Right lung (tissue), 5 donors: ENCODE measurements around the gene AP1B1. TPM values are rescaled to one million over a fixed set of nuclear protein-coding genes. Genes with fewer than 3 reads are reported as not detected.

Experiments
- DNase-seq, 2 donors: peaks; one replicate each; pipeline ENCODE4 v3.0.0-alpha.2; 2013
- polyA plus RNA-seq, 5 donors: library from polyadenylated mRNA; unstranded; fragments of 120-200 nt; gene quantifications; one replicate each; pipeline versions ENCODE4 v1.2.1 to v1.2.3, GENCODE V29; 2013; ENCODE audit warnings: inconsistent platforms in 1 of 5, low replicate concordance in 1 of 5; ENCODE audit not compliant: insufficient read length in 5 of 5, insufficient read depth in 1 of 5

The AP1B1 gene
- polyA plus RNA-seq, 5 donors: 27.6 to 39.1 (median 33.7) TPM

- no peak for DNase-seq
Measured at GRCh38 chr22:29301716-29302401, 86.5 kb downstream of the AP1B1 start.

GRCh38 chr22:29300807-29301601 is 87.4 kb downstream of the AP1B1 start:
- no peak for DNase-seq

GRCh38 chr22:29300467-29300806 is 87.9 kb downstream of the AP1B1 start:
- no peak for DNase-seq

- no peak for DNase-seq
Measured at GRCh38 chr22:29299136-29299900, 89.1 kb downstream of the AP1B1 start.

- DNase-seq: no peak
Measured at GRCh38 chr22:29298641-29299040, 89.7 kb downstream of the AP1B1 start.

GRCh38 chr22:29292379-29292778 is 96.0 kb downstream of the AP1B1 start:
- DNase-seq: no peak

GRCh38 chr22:29291215-29291614 is 97.2 kb downstream of the AP1B1 start:
- no peak for DNase-seq

- DNase-seq: no peak
Measured at GRCh38 chr22:29290061-29290460, 98.3 kb downstream of the AP1B1 start.

GRCh38 chr22:29288837-29289236 is 99.5 kb downstream of the AP1B1 start:
- no peak for DNase-seq

GRCh38 chr22:29284196-29284595 is 104.2 kb downstream of the AP1B1 start:
- DNase-seq: no peak

- DNase-seq: no peak
Measured at GRCh38 chr22:29277927-29278326, 110.4 kb downstream of the AP1B1 start.

Other genes starting within 250 kb of the AP1B1 start
- 100 to 1,000 TPM in 1 of 5 donors, 10 to 100 TPM in 4; 66.2 to 124 (median 89.7) TPM for gene EMID1, start 182.7 kb downstream of the AP1B1 start, polyA plus RNA-seq
- 10 to 100 TPM; 23.2 to 48.0 (median 33.5) TPM for gene RHBDD3, start 120.6 kb downstream of the AP1B1 start, polyA plus RNA-seq
- gene EWSR1, start 120.3 kb downstream of the AP1B1 start, polyA plus RNA-seq: 100 to 1,000 TPM; 313 to 369 (median 340) TPM
- 10 to 100 TPM in 1 of 5 donors, 1 to 10 TPM in 4; 5.2 to 11.1 (median 7.2) TPM for gene GAS2L1, start 81.9 kb downstream of the AP1B1 start, polyA plus RNA-seq
- gene RASL10A, start 72.9 kb downstream of the AP1B1 start, polyA plus RNA-seq: under 1 TPM in 4 of 5 donors, not detected in 1; 0.33 to 0.64 (median 0.39) TPM
- gene RFPL1, start 50.0 kb upstream of the AP1B1 start, polyA plus RNA-seq: under 1 TPM in 2 of 5 donors, not detected in 3; 0.12 to 0.38 TPM
- gene NEFH, start 91.6 kb upstream of the AP1B1 start, polyA plus RNA-seq: 1 to 10 TPM; 3.5 to 5.6 (median 4.5) TPM
- gene THOC5, start 165.2 kb upstream of the AP1B1 start, polyA plus RNA-seq: 10 to 100 TPM; 27.2 to 45.9 (median 35.6) TPM
- 10 to 100 TPM; 68.7 to 80.6 (median 75.9) TPM for gene NIPSNAP1, start 192.5 kb upstream of the AP1B1 start, polyA plus RNA-seq
- gene NF2, start 215.1 kb upstream of the AP1B1 start, polyA plus RNA-seq: 10 to 100 TPM; 19.9 to 25.3 (median 22.7) TPM